Lower leg skin (tissue), 4 donors: ENCODE data around the gene C4BPB. TPM values are rescaled to one million over a fixed set of nuclear protein-coding genes. Genes with fewer than 3 reads are reported as not detected.

Experiments used
- DNase-seq, 2 donors: peaks; one replicate each; pipeline ENCODE4 v3.0.0-alpha.2; 2019; ENCODE audit warnings: low spot score in 2 of 2
- H3K4me3 ChIP-seq: fragments of 200-600 bp; sonication (generic); 2 replicates; pipeline ENCODE4 v1.5.1; 2017; ENCODE audit warnings: mild to moderate bottlenecking, low read depth; ENCODE audit not compliant: poor library complexity, severe bottlenecking
- POLR2A ChIP-seq, 2 donors: fragments of 450-650 bp; IDR thresholded peaks; one replicate each; pipeline ENCODE4 v1.6.1; 2016 to 2017; ENCODE audit warnings: antibody characterized with exemption in 2 of 2, mild to moderate bottlenecking in 1 of 2, moderate library complexity in 1 of 2
- WGBS, 2 donors: methylation state at CpG; one replicate each; pipeline ENCODE4 v1.1.5; 2018; 5-methylcytosine and 5-hydroxymethylcytosine counted together
- intact Hi-C: fragments of 100-400 bp; cut with DNase I; formaldehyde crosslinking; loops from one replicate; pipeline ENCODE4 v1.15.0; 2023; ENCODE audit warnings: low total_unique reads
- total RNA-seq, 4 donors: library from RNA; depleted of rRNA; stranded (reverse); fragments of >200 nt; gene quantifications; one replicate each; pipeline ENCODE4 v1.1.0, GENCODE V29; 2016
- TF ChIP-seq, protein P1 (sequence below), 3 donors: fragments of 450-650 bp; IDR thresholded peaks; one replicate each; pipeline ENCODE4 v1.5.1; 2016; ENCODE audit warnings: antibody characterized with exemption in 3 of 3, mild to moderate bottlenecking in 3 of 3, moderate library complexity in 2 of 3

Gene C4BPB
- total RNA-seq, 4 donors from 2014 or later = not detected

GRCh38 chr1:207084232-207084631 lies 4.4 kb upstream of the C4BPB start:
- no peak for TF ChIP-seq POLR2A (IDR thresholded peaks at IDR 0.05)
- TF ChIP-seq, protein P1, sequence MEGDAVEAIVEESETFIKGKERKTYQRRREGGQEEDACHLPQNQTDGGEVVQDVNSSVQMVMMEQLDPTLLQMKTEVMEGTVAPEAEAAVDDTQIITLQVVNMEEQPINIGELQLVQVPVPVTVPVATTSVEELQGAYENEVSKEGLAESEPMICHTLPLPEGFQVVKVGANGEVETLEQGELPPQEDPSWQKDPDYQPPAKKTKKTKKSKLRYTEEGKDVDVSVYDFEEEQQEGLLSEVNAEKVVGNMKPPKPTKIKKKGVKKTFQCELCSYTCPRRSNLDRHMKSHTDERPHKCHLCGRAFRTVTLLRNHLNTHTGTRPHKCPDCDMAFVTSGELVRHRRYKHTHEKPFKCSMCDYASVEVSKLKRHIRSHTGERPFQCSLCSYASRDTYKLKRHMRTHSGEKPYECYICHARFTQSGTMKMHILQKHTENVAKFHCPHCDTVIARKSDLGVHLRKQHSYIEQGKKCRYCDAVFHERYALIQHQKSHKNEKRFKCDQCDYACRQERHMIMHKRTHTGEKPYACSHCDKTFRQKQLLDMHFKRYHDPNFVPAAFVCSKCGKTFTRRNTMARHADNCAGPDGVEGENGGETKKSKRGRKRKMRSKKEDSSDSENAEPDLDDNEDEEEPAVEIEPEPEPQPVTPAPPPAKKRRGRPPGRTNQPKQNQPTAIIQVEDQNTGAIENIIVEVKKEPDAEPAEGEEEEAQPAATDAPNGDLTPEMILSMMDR (IDR thresholded peaks at IDR 0.05) = no peak
- no peak for DNase-seq
- no peak overlapping the region for H3K4me3 ChIP-seq
- 43 to 53% methylated on average over 2 of the region's 2 CpGs for WGBS, 2 donors
- intact Hi-C loops = loop anchor here (10.0 kb wide), 1 partner anchor 321 kb away; no protein-coding TSS in a partner anchor

- intact Hi-C loops = loop anchor here (10.0 kb wide), 1 partner anchor 320 kb away; no protein-coding TSS in a partner anchor
- WGBS, 2 donors = 24 to 30% methylated on average over 8 of the region's 8 CpGs
- TF ChIP-seq, protein P1 (IDR thresholded peaks at IDR 0.05) = peak in 1 of 3 donors; percentile 67
- no peak for TF ChIP-seq POLR2A (IDR thresholded peaks at IDR 0.05)
- DNase-seq = peak in 1 of 2 donors; percentile 34
- no peak overlapping the region for H3K4me3 ChIP-seq
Measured at GRCh38 chr1:207084701-207085180, 3.9 kb upstream of the C4BPB start.

DNA sequence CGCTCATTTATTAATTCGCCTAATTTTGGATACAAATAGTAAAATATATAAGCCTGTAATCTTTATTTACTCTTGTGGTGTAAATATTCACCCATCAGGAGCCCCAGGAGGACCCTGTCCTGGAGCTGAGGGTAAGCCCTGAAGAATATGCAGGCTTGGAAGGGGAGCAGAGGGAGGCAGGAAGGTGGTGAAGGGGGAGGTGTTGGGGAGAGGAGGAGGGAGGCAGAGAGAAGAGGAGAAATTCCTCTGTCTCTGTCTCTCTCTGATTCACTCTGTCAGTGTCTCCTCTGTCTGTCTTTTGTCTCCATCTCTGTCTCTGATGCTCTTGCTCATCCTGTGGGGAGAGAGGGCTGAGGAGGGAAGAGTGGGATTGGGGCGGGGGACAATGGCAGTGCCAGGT lies 2.8 kb upstream of the C4BPB start:
- WGBS, 2 donors = 74 to 75% methylated on average over 3 of the region's 3 CpGs
- intact Hi-C loops = loop anchor here (10.0 kb wide), 1 partner anchor 319 kb away; no protein-coding TSS in a partner anchor
- H3K4me3 ChIP-seq = no peak overlapping the region
- no peak for TF ChIP-seq POLR2A (IDR thresholded peaks at IDR 0.05)
- TF ChIP-seq, protein P1 (IDR thresholded peaks at IDR 0.05) = no peak
- DNase-seq = no peak

- no peak overlapping the region for H3K4me3 ChIP-seq
- intact Hi-C loops = loop anchor here (10.0 kb wide), 1 partner anchor 317 kb away; no protein-coding TSS in a partner anchor
- no peak for DNase-seq
- TF ChIP-seq, protein P1 (IDR thresholded peaks at IDR 0.05) = no peak
- no peak for TF ChIP-seq POLR2A (IDR thresholded peaks at IDR 0.05)
- 93% methylated on average over 2 of the region's 2 CpGs for WGBS, 2 donors
Measured at GRCh38 chr1:207088161-207088560, 499 bp upstream of the C4BPB start.

- no peak for TF ChIP-seq POLR2A (IDR thresholded peaks at IDR 0.05)
- TF ChIP-seq, protein P1 (IDR thresholded peaks at IDR 0.05) = no peak
- intact Hi-C loops = loop anchor here (10.0 kb wide), 1 partner anchor 315 kb away; no protein-coding TSS in a partner anchor
- 95 to 96% methylated on average over 17 of the region's 17 CpGs for WGBS, 2 donors
- H3K4me3 ChIP-seq = no peak overlapping the region
- no peak for DNase-seq
Measured at GRCh38 chr1:207089627-207090355, 1.1 kb downstream of the C4BPB start.
